ENCODE results near the gene RANBP3.
"Not testable (repeated sequence)": the region's sequence is repeated elsewhere in the genome, so short reads cannot be mapped to it uniquely, and the experiment has no call there.

The RANBP3 gene

GRCh38 chr19:5889288-5889971, 88.5 kb downstream of the RANBP3 start:
- DNase-seq (ENCODE audit: low read depth) = peak; percentile 33
- no peak overlapping the region for H3K4me3 ChIP-seq (ENCODE audit: control insufficient read depth, low read depth, low read length)
- TF ChIP-seq CTCF (conservative IDR thresholded peaks at IDR 0.05; ENCODE audit: control insufficient read depth, insufficient read depth, low read depth, low read length) = no peak

GRCh38 chr19:5884065-5884811, 93.7 kb downstream of the RANBP3 start:
- DNase-seq (ENCODE audit: low read depth); H3K4me3 ChIP-seq (ENCODE audit: control insufficient read depth, low read depth, low read length): not testable (repeated sequence)

- not testable (repeated sequence) for DNase-seq (ENCODE audit: low read depth); H3K4me3 ChIP-seq (ENCODE audit: control insufficient read depth, low read depth, low read length)
Observed at GRCh38 chr19:5883157-5883873, 94.6 kb downstream of the RANBP3 start.

- TF ChIP-seq CTCF (conservative IDR thresholded peaks at IDR 0.05; ENCODE audit: control insufficient read depth, insufficient read depth, low read depth, low read length) = no peak
- no peak overlapping the region for H3K4me3 ChIP-seq (ENCODE audit: control insufficient read depth, low read depth, low read length)
- no peak for DNase-seq (ENCODE audit: low read depth)
Observed at GRCh38 chr19:5882421-5882968, 95.4 kb downstream of the RANBP3 start.

GRCh38 chr19:5881543-5882299, 96.2 kb downstream of the RANBP3 start:
- no peak overlapping the region for H3K4me3 ChIP-seq (ENCODE audit: control insufficient read depth, low read depth, low read length)
- TF ChIP-seq CTCF (conservative IDR thresholded peaks at IDR 0.05; ENCODE audit: control insufficient read depth, insufficient read depth, low read depth, low read length) = no peak
- no peak for DNase-seq (ENCODE audit: low read depth)

GRCh38 chr19:5880604-5881078, 97.3 kb downstream of the RANBP3 start:
- H3K4me3 ChIP-seq (ENCODE audit: control insufficient read depth, low read depth, low read length) = no peak overlapping the region
- no peak for TF ChIP-seq CTCF (conservative IDR thresholded peaks at IDR 0.05; ENCODE audit: control insufficient read depth, insufficient read depth, low read depth, low read length)
- peak; percentile 57 for DNase-seq (ENCODE audit: low read depth)

- no peak for TF ChIP-seq CTCF (conservative IDR thresholded peaks at IDR 0.05; ENCODE audit: control insufficient read depth, insufficient read depth, low read depth, low read length)
- DNase-seq (ENCODE audit: low read depth) = no peak
- no peak overlapping the region for H3K4me3 ChIP-seq (ENCODE audit: control insufficient read depth, low read depth, low read length)
Observed at GRCh38 chr19:5880196-5880595, 97.7 kb downstream of the RANBP3 start.
